ENCODE measurements around the gene PRAMEF15.
"Not testable (repeated sequence)": the region's sequence is repeated elsewhere in the genome, so short reads cannot be mapped to it uniquely, and the experiment has no call there.

DNA sequence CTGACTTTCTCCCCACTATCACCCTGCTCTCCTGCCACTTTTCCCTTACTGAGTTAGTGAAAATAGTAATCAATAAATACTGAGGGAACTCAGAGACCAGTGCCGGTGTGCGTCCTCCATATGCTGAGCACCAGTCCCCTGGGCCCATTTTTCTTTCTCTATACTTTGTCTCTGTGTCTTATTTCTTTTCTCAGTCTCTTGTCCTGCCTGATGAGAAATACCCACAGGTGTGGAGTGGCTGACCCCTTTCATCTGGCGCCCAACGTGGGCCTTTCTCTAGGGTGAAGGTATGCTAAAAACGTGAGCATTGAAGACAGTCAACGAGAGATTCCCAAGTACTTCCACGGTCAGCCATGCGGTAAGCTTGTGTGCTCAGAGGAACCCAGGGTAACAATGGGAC is 38.1 kb downstream of the PRAMEF15 start:
- not testable (repeated sequence) for TF ChIP-seq POLR2A (IDR thresholded peaks at IDR 0.05)
- TF ChIP-seq, protein P1, sequence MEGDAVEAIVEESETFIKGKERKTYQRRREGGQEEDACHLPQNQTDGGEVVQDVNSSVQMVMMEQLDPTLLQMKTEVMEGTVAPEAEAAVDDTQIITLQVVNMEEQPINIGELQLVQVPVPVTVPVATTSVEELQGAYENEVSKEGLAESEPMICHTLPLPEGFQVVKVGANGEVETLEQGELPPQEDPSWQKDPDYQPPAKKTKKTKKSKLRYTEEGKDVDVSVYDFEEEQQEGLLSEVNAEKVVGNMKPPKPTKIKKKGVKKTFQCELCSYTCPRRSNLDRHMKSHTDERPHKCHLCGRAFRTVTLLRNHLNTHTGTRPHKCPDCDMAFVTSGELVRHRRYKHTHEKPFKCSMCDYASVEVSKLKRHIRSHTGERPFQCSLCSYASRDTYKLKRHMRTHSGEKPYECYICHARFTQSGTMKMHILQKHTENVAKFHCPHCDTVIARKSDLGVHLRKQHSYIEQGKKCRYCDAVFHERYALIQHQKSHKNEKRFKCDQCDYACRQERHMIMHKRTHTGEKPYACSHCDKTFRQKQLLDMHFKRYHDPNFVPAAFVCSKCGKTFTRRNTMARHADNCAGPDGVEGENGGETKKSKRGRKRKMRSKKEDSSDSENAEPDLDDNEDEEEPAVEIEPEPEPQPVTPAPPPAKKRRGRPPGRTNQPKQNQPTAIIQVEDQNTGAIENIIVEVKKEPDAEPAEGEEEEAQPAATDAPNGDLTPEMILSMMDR (IDR thresholded peaks at IDR 0.05): not testable (repeated sequence)

All from thyroid gland (tissue), 4 donors.